Keratinocyte (primary cell): Measurements from ENCODE around the gene PPP4R3C. TPM values are rescaled to one million over a fixed set of nuclear protein-coding genes. Genes with fewer than 3 reads are reported as not detected.
"Not testable (repeated sequence)": the region's sequence is repeated elsewhere in the genome, so short reads cannot be mapped to it uniquely, and the experiment has no call there.

Experiments
- DNase-seq: peaks from one replicate; pipeline ENCODE4 v3.0.0-alpha.2; 2011; ENCODE audit warnings: low read depth, missing footprints, low spot score
- FAIRE-seq: peaks from 2 replicates; lab custom pipeline; 2011; peaks lifted over from hg19 to GRCh38; lab: Jason Lieb, UNC
- H2AFZ ChIP-seq: 2 replicates; pipeline ENCODE4 v1.6.0; 2012; ENCODE audit warnings: low read length, control low read depth, inconsistent platforms; ENCODE audit not compliant: control insufficient read depth
- H3K27ac ChIP-seq: 2 replicates; pipeline ENCODE4 v1.5.1; 2011; ENCODE audit warnings: low read length; ENCODE audit not compliant: control insufficient read depth, insufficient read depth
- H3K27me3 ChIP-seq: 3 replicates; pipeline ENCODE4 v1.6.0; 2011; ENCODE audit warnings: low read length; ENCODE audit not compliant: control insufficient read depth, insufficient read depth; ENCODE audit errors: extremely low read depth
- H3K36me3 ChIP-seq, 2 experiments: 2 replicates in 1 of 2; 3 replicates in 1 of 2; pipeline ENCODE4 v1.5.1; 2011; ENCODE audit warnings: low read length in 2 of 2, mild to moderate bottlenecking in 1 of 2; ENCODE audit not compliant: control insufficient read depth in 2 of 2, insufficient read depth in 2 of 2; ENCODE audit errors: extremely low read depth in 1 of 2
- H3K4me1 ChIP-seq: 3 replicates; pipeline ENCODE4 v1.5.1; 2011; ENCODE audit warnings: low read length; ENCODE audit not compliant: control insufficient read depth, insufficient read depth; ENCODE audit errors: extremely low read depth
- H3K4me2 ChIP-seq: 3 replicates; pipeline ENCODE4 v1.6.0; 2011; ENCODE audit warnings: low read depth, low read length; ENCODE audit not compliant: control insufficient read depth, insufficient read depth; ENCODE audit errors: extremely low read depth
- H3K4me3 ChIP-seq, 3 experiments: fragments of 200-600 bp in 1 of 3; sonication (generic) in 1 of 3; 2 replicates in 2 of 3; 3 replicates in 1 of 3; pipeline ENCODE4 v1.5.1; 2011 to 2016; ENCODE audit warnings: low read length in 3 of 3, mild to moderate bottlenecking in 3 of 3, control low read depth in 2 of 3, inconsistent platforms in 1 of 3, low read depth in 1 of 3, mixed read lengths in 1 of 3, mixed run types in 1 of 3, moderate library complexity in 1 of 3; ENCODE audit not compliant: control insufficient read depth in 2 of 3, insufficient read depth in 2 of 3; ENCODE audit errors: extremely low read depth in 1 of 3
- H3K79me2 ChIP-seq: 2 replicates; pipeline ENCODE4 v1.6.0; 2012; ENCODE audit warnings: low read length; ENCODE audit not compliant: control insufficient read depth, insufficient read depth
- H3K9ac ChIP-seq: 3 replicates; pipeline ENCODE4 v1.6.0; 2011; ENCODE audit warnings: low read length; ENCODE audit not compliant: control insufficient read depth, insufficient read depth; ENCODE audit errors: extremely low read depth
- H3K9me1 ChIP-seq: 3 replicates; pipeline ENCODE4 v1.6.0; 2011; ENCODE audit warnings: low read length; ENCODE audit not compliant: control insufficient read depth, insufficient read depth; ENCODE audit errors: extremely low read depth
- H3K9me3 ChIP-seq: 2 replicates; pipeline ENCODE4 v1.5.1; 2012; ENCODE audit warnings: low read depth, low read length; ENCODE audit not compliant: control insufficient read depth
- H4K20me1 ChIP-seq: 3 replicates; pipeline ENCODE4 v1.6.0; 2011; ENCODE audit warnings: low read length; ENCODE audit not compliant: control insufficient read depth, insufficient read depth; ENCODE audit errors: extremely low read depth
- CTCF ChIP-seq, 3 experiments: IDR thresholded peaks in 1 of 3; conservative IDR thresholded peaks in 1 of 3; optimal IDR thresholded peaks in 1 of 3; 2 replicates in 2 of 3; 3 replicates in 1 of 3; pipeline versions ENCODE3 to v1.5.1; 2011; ENCODE audit warnings: low read length in 3 of 3, mild to moderate bottlenecking in 3 of 3, moderate library complexity in 2 of 3, control low read depth in 1 of 3, inconsistent platforms in 1 of 3; ENCODE audit not compliant: insufficient read depth in 2 of 3; ENCODE audit errors: extremely low read depth in 1 of 3
- EZH2 ChIP-seq: IDR thresholded peaks from one replicate; pipeline ENCODE4 v1.6.1; 2012; ENCODE audit warnings: inconsistent platforms, mild to moderate bottlenecking, low read length, moderate library complexity
- dilution Hi-C: fragments of 300-500 bp; cut with MboI; formaldehyde crosslinking; loops from one replicate; pipeline ENCODE4 v1.7.0; 2020; ENCODE audit warnings: low sequenced_read_pairs; ENCODE audit not compliant: extremely low pct_ligation_motif_present
- polyA plus RNA-seq, 5 experiments: library from polyadenylated mRNA; depleted of rRNA in 3 of 5; stranded (reverse) in 3 of 5; stranded (forward) in 1 of 5; unstranded in 1 of 5; fragments of >200 nt; gene quantifications; 1 replicate in 1 of 5; 2 replicates in 3 of 5; 3 replicates in 1 of 5; pipeline versions ENCODE4 v1.2.1 to v1.2.3, GENCODE V29; 2011 to 2012; ENCODE audit warnings: missing spikeins in 2 of 5, low read depth in 1 of 5, low replicate concordance in 1 of 5

The PPP4R3C gene
- polyA plus RNA-seq, 1 donor (not counting 4 experiments of a cell fraction or from before 2014, with no cell fraction given): not detected

- DNase-seq: no peak
- Histone ChIP-seq H3K4me1 (no peaks in the 10 kb centered on the region), H3K4me3 (no peak overlapping the region), H4K20me1 (no peaks in the 10 kb centered on the region), H3K9me1 (no peaks in the 10 kb centered on the region), H3K27ac (no peak overlapping the region), H3K27me3 (no peaks in the 10 kb centered on the region), H3K9me3 (no peaks in the 10 kb centered on the region), H3K79me2 (no peaks in the 10 kb centered on the region), H3K4me2 (no peak overlapping the region), H3K36me3 (no peaks in the 10 kb centered on the region), H2AFZ (no peak overlapping the region), H3K9ac (no peak overlapping the region)
- dilution Hi-C loops: no loop called here
- FAIRE-seq: no peak
- TF ChIP-seq CTCF (optimal IDR thresholded peaks at IDR 0.05 in 1 of 3, IDR thresholded peaks at IDR 0.05 in 1 of 3, conservative IDR thresholded peaks at IDR 0.05 in 1 of 3; ENCODE audit: extremely low read depth in 1 of 3, insufficient read depth in 2 of 3, low read length in 3 of 3): no peak
- no peak for TF ChIP-seq EZH2
Observed at GRCh38 chrX:27445438-27445837, 17.7 kb downstream of the PPP4R3C start.

GRCh38 chrX:27444093-27444908, 18.8 kb downstream of the PPP4R3C start:
- H3K9me3 ChIP-seq: no peaks in the 10 kb centered on the region
- no peaks in the 10 kb centered on the region for H3K4me1 ChIP-seq
- dilution Hi-C loops: no loop called here
- H3K4me3 ChIP-seq: no peak overlapping the region
- H3K9ac ChIP-seq: no peak overlapping the region
- H3K27me3 ChIP-seq: no peaks in the 10 kb centered on the region
- no peak overlapping the region for H3K4me2 ChIP-seq
- TF ChIP-seq CTCF (optimal IDR thresholded peaks at IDR 0.05 in 1 of 3, IDR thresholded peaks at IDR 0.05 in 1 of 3, conservative IDR thresholded peaks at IDR 0.05 in 1 of 3; ENCODE audit: extremely low read depth in 1 of 3, insufficient read depth in 2 of 3, low read length in 3 of 3): no peak
- TF ChIP-seq EZH2: no peak
- no peaks in the 10 kb centered on the region for H3K79me2 ChIP-seq
- FAIRE-seq: no peak
- H3K36me3 ChIP-seq: no peaks in the 10 kb centered on the region
- no peak for DNase-seq
- no peaks in the 10 kb centered on the region for H3K9me1 ChIP-seq
- no peak overlapping the region for H3K27ac ChIP-seq
- H4K20me1 ChIP-seq: no peaks in the 10 kb centered on the region
- no peak overlapping the region for H2AFZ ChIP-seq

- H3K4me1 ChIP-seq, H3K9me3 ChIP-seq, DNase-seq, dilution Hi-C loops, H3K79me2 ChIP-seq, H3K4me2 ChIP-seq, H3K9me1 ChIP-seq, H3K27ac ChIP-seq, H3K9ac ChIP-seq, FAIRE-seq, H3K36me3 ChIP-seq, H3K4me3 ChIP-seq, H2AFZ ChIP-seq, H4K20me1 ChIP-seq, H3K27me3 ChIP-seq: not testable (repeated sequence)
Observed at GRCh38 chrX:27442392-27442791, 20.7 kb downstream of the PPP4R3C start.
